HG03558 (cell line): ENCODE measurements around the gene PRKG1.
"Not testable (repeated sequence)": the region's sequence is repeated elsewhere in the genome, so short reads cannot be mapped to it uniquely, and the experiment has no call there.

Experiments used
- ATAC-seq: cut with Tn5 transposase; IDR thresholded peaks from one replicate; pipeline ENCODE4 v1.9.1; 2021; ENCODE audit warnings: moderate number of reproducible peaks; ENCODE audit not compliant: unreplicated experiment; ENCODE audit errors: extremely low read depth

Gene PRKG1

GRCh38 chr10:51708609-51709008, 634.3 kb downstream of the PRKG1 start:
- no peak for ATAC-seq

- no peak for ATAC-seq
These were observed 635.2 kb downstream of the PRKG1 start for GRCh38 chr10:51709324-51709972.

GRCh38 chr10:51711519-51711891, 637.2 kb downstream of the PRKG1 start:
- no peak for ATAC-seq

- no peak for ATAC-seq
These were observed 642.7 kb downstream of the PRKG1 start for GRCh38 chr10:51716981-51717380.

- no peak for ATAC-seq
These were observed 644.6 kb downstream of the PRKG1 start for GRCh38 chr10:51718804-51719291.

- no peak for ATAC-seq
These were observed 649.8 kb downstream of the PRKG1 start for GRCh38 chr10:51724038-51724437.

GRCh38 chr10:51729822-51730555, 655.7 kb downstream of the PRKG1 start:
- ATAC-seq, result no peak

GRCh38 chr10:51733057-51733456, 658.8 kb downstream of the PRKG1 start:
- no peak for ATAC-seq

- peak; percentile 87 for ATAC-seq
These were observed 668.9 kb downstream of the PRKG1 start for GRCh38 chr10:51743146-51743545.

- ATAC-seq, result peak; percentile 39
These were observed 670.1 kb downstream of the PRKG1 start for GRCh38 chr10:51744235-51745000.

- ATAC-seq, result no peak
These were observed 671.1 kb downstream of the PRKG1 start for GRCh38 chr10:51745397-51745796.

GRCh38 chr10:51747216-51747615, 672.9 kb downstream of the PRKG1 start:
- no peak for ATAC-seq

GRCh38 chr10:51748959-51749358, 674.7 kb downstream of the PRKG1 start:
- ATAC-seq, result no peak

- ATAC-seq, result no peak
These were observed 684.1 kb downstream of the PRKG1 start for GRCh38 chr10:51758366-51758765.

- ATAC-seq, result not testable (repeated sequence)
These were observed 684.6 kb downstream of the PRKG1 start for GRCh38 chr10:51758838-51759237.

GRCh38 chr10:51759896-51760534, 685.7 kb downstream of the PRKG1 start:
- ATAC-seq, result no peak

- no peak for ATAC-seq
These were observed 686.8 kb downstream of the PRKG1 start for GRCh38 chr10:51760864-51761640.

- no peak for ATAC-seq
These were observed 689.5 kb downstream of the PRKG1 start for GRCh38 chr10:51763746-51764145.

- ATAC-seq, result no peak
These were observed 691.1 kb downstream of the PRKG1 start for GRCh38 chr10:51765284-51765971.
